ENCODE measurements around the gene MYO9B. TPM values are rescaled to one million over a fixed set of nuclear protein-coding genes. Genes with fewer than 3 reads are reported as not detected.

The MYO9B gene
- total and polyA plus RNA-seq, 9 of the 15 experiments (the other 6 are each of a cell fraction or from before 2014, with no cell fraction given), result 2.4 to 77.6 (median 23.0) TPM

GRCh38 chr19:17097593-17098126, 22.1 kb downstream of the MYO9B start (continued):
- no peak for TF ChIP-seq ATF2 (CRISPR knock-in tag; IDR thresholded peaks at IDR 0.05)
- TF ChIP-seq DIDO1 (tag; IDR thresholded peaks at IDR 0.05; ENCODE audit: low read depth), result no peak
- no peak for TF ChIP-seq ZNF436 (CRISPR knock-in tag; IDR thresholded peaks at IDR 0.05)
- TF ChIP-seq HMG20B (CRISPR knock-in tag; IDR thresholded peaks at IDR 0.05), result no peak
- no peak for TF ChIP-seq E2F8 (IDR thresholded peaks at IDR 0.05; ENCODE audit: low read depth, partially characterized antibody)
- TF ChIP-seq PTBP1 (IDR thresholded peaks at IDR 0.05; ENCODE audit: low read depth, low read length), result no peak
- TF ChIP-seq ZNF695 (CRISPR knock-in tag; IDR thresholded peaks at IDR 0.05), result no peak
- no peak for TF ChIP-seq FOXO4 (CRISPR knock-in tag; IDR thresholded peaks at IDR 0.05)
- TF ChIP-seq HOXB6 (CRISPR knock-in tag; IDR thresholded peaks at IDR 0.05; ENCODE audit: borderline replicate concordance), result no peak
- no peak for TF ChIP-seq FOXJ3 (CRISPR knock-in tag; IDR thresholded peaks at IDR 0.05)
- TF ChIP-seq NFIX (CRISPR knock-in tag; IDR thresholded peaks at IDR 0.05; ENCODE audit: low read depth), result no peak
- peak; percentile 55; the same call in 1 of the 2 replicates for TF ChIP-seq LEF1 (IDR thresholded peaks at IDR 0.05)
- TF ChIP-seq ZNF282 (CRISPR knock-in tag; IDR thresholded peaks at IDR 0.05), result no peak
- no peak for TF ChIP-seq SNRNP70 (optimal IDR thresholded peaks at IDR 0.05; ENCODE audit: low read depth, low read length)
- no peak for TF ChIP-seq E4F1 (CRISPR knock-in tag; IDR thresholded peaks at IDR 0.05; ENCODE audit: borderline replicate concordance)
- TF ChIP-seq PREB (CRISPR knock-in tag; IDR thresholded peaks at IDR 0.05), result no peak
- no peak for TF ChIP-seq ARID2 (IDR thresholded peaks at IDR 0.05)
- no peak for TF ChIP-seq SMC3 (conservative IDR thresholded peaks at IDR 0.05; ENCODE audit: insufficient read depth, low read depth, low read length)
- peak; percentile 50; the same call in 1 of the 2 replicates for TF ChIP-seq ATF7 (IDR thresholded peaks at IDR 0.05)
- no peak for TF ChIP-seq HNRNPK (IDR thresholded peaks at IDR 0.05; ENCODE audit: low read depth, low read length, poor library complexity, severe bottlenecking)
